ENCODE data around the gene IMPDH2.
A peak's percentile ranks its signal among the peaks of the same experiment; 100 is the strongest.

IMPDH2 gene

DNA sequence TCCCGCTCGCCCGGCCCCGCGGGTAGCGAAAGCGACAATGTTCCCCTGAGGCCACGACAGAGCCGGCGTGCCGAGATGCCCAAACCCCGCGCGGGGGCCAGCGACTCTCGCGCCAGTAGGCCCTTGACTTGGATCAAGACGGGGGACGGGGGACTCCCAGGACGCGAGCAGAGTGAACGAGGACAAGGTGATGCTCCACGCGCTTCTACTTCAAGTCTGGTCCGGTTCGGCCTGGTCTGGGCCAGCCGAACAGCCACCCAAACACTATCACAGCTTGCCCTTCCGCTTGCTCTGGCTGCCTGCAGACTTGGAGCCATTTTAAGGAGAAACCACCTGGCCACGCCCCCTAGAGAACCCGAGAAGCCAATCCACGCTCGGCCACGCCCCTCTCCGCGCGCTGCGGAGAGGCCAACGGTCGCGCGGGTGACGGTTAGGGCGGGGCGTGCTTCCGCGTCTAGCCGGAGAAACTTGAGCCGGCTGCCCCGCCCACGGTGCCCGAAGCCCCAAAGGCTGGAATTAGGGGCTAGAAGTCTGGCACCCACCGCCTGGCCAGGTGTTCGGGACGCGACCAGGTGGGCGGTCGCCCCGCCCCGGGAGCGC lies 7.9 kb downstream of the IMPDH2 start (continued):
- TF ChIP-seq, protein P1, sequence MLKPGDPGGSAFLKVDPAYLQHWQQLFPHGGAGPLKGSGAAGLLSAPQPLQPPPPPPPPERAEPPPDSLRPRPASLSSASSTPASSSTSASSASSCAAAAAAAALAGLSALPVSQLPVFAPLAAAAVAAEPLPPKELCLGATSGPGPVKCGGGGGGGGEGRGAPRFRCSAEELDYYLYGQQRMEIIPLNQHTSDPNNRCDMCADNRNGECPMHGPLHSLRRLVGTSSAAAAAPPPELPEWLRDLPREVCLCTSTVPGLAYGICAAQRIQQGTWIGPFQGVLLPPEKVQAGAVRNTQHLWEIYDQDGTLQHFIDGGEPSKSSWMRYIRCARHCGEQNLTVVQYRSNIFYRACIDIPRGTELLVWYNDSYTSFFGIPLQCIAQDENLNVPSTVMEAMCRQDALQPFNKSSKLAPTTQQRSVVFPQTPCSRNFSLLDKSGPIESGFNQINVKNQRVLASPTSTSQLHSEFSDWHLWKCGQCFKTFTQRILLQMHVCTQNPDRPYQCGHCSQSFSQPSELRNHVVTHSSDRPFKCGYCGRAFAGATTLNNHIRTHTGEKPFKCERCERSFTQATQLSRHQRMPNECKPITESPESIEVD (tag by site-specific recombination; IDR thresholded peaks at IDR 0.05) = no peak
- TF ChIP-seq ZBTB17 (tag by site-specific recombination; IDR thresholded peaks at IDR 0.05) (peak; percentile 63), ZNF548 (tag by site-specific recombination; IDR thresholded peaks at IDR 0.05) (no peak), IKZF3 (tag by site-specific recombination; IDR thresholded peaks at IDR 0.05) (no peak), ZNF654 (tag by site-specific recombination; IDR thresholded peaks at IDR 0.05; ENCODE audit: low read depth) (no peak), ZNF155 (tag by site-specific recombination; IDR thresholded peaks at IDR 0.05) (no peak), YY2 (tag by site-specific recombination; IDR thresholded peaks at IDR 0.05) (peak; percentile 43; the same call in 1 of the 2 replicates), ZNF76 (tag by site-specific recombination; IDR thresholded peaks at IDR 0.05; ENCODE audit: borderline replicate concordance, low read depth) (no peak), ZNF660 (tag by site-specific recombination; IDR thresholded peaks at IDR 0.05) (no peak), SP3 (tag by site-specific recombination; IDR thresholded peaks at IDR 0.05) (peak; percentile 90), ZNF311 (tag by site-specific recombination; IDR thresholded peaks at IDR 0.05; ENCODE audit: borderline replicate concordance) (no peak), ZNF561 (tag by site-specific recombination; IDR thresholded peaks at IDR 0.05; ENCODE audit: borderline replicate concordance) (no peak), GLIS1 (tag by site-specific recombination; IDR thresholded peaks at IDR 0.05) (no peak), ZNF501 (tag by site-specific recombination; IDR thresholded peaks at IDR 0.05) (peak; percentile 70; the same call in 1 of the 2 replicates), ZNF555 (tag by site-specific recombination; conservative IDR thresholded peaks at IDR 0.05) (no peak), ZNF677 (tag by site-specific recombination; IDR thresholded peaks at IDR 0.05) (no peak), ZNF433 (tag by site-specific recombination; IDR thresholded peaks at IDR 0.05; ENCODE audit: low read depth) (no peak), ZNF791 (tag by site-specific recombination; IDR thresholded peaks at IDR 0.05) (no peak), ZNF629 (tag by site-specific recombination; IDR thresholded peaks at IDR 0.05) (no peak), MZF1 (tag by site-specific recombination; IDR thresholded peaks at IDR 0.05; ENCODE audit: borderline replicate concordance) (no peak; the same call in 1 of the 2 replicates), ZEB2 (tag by site-specific recombination; IDR thresholded peaks at IDR 0.05) (no peak), ZNF521 (tag by site-specific recombination; IDR thresholded peaks at IDR 0.05) (no peak), ZBTB20 (tag by site-specific recombination; IDR thresholded peaks at IDR 0.05) (no peak), SCRT2 (tag by site-specific recombination; IDR thresholded peaks at IDR 0.05) (no peak), ZNF473 (tag by site-specific recombination; IDR thresholded peaks at IDR 0.05) (no peak), ZNF792 (tag by site-specific recombination; IDR thresholded peaks at IDR 0.05) (no peak), ZNF837 (tag by site-specific recombination; IDR thresholded peaks at IDR 0.05) (0 out of 2 replicates have a peak, but pooled peaks have one; percentile 30)
- TF ChIP-seq, protein P2, sequence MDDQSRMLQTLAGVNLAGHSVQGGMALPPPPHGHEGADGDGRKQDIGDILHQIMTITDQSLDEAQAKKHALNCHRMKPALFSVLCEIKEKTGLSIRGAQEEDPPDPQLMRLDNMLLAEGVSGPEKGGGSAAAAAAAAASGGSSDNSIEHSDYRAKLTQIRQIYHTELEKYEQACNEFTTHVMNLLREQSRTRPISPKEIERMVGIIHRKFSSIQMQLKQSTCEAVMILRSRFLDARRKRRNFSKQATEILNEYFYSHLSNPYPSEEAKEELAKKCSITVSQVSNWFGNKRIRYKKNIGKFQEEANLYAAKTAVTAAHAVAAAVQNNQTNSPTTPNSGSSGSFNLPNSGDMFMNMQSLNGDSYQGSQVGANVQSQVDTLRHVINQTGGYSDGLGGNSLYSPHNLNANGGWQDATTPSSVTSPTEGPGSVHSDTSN (CRISPR knock-in tag; IDR thresholded peaks at IDR 0.05) = no peak
- TF ChIP-seq, protein P3, sequence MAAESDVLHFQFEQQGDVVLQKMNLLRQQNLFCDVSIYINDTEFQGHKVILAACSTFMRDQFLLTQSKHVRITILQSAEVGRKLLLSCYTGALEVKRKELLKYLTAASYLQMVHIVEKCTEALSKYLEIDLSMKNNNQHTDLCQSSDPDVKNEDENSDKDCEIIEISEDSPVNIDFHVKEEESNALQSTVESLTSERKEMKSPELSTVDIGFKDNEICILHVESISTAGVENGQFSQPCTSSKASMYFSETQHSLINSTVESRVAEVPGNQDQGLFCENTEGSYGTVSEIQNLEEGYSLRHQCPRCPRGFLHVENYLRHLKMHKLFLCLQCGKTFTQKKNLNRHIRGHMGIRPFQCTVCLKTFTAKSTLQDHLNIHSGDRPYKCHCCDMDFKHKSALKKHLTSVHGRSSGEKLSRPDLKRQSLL (tag by site-specific recombination; IDR thresholded peaks at IDR 0.05) = no peak
- TF ChIP-seq, protein P4, sequence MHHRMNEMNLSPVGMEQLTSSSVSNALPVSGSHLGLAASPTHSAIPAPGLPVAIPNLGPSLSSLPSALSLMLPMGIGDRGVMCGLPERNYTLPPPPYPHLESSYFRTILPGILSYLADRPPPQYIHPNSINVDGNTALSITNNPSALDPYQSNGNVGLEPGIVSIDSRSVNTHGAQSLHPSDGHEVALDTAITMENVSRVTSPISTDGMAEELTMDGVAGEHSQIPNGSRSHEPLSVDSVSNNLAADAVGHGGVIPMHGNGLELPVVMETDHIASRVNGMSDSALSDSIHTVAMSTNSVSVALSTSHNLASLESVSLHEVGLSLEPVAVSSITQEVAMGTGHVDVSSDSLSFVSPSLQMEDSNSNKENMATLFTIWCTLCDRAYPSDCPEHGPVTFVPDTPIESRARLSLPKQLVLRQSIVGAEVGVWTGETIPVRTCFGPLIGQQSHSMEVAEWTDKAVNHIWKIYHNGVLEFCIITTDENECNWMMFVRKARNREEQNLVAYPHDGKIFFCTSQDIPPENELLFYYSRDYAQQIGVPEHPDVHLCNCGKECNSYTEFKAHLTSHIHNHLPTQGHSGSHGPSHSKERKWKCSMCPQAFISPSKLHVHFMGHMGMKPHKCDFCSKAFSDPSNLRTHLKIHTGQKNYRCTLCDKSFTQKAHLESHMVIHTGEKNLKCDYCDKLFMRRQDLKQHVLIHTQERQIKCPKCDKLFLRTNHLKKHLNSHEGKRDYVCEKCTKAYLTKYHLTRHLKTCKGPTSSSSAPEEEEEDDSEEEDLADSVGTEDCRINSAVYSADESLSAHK (tag by site-specific recombination; IDR thresholded peaks at IDR 0.05) = no peak
- TF ChIP-seq, protein P5, sequence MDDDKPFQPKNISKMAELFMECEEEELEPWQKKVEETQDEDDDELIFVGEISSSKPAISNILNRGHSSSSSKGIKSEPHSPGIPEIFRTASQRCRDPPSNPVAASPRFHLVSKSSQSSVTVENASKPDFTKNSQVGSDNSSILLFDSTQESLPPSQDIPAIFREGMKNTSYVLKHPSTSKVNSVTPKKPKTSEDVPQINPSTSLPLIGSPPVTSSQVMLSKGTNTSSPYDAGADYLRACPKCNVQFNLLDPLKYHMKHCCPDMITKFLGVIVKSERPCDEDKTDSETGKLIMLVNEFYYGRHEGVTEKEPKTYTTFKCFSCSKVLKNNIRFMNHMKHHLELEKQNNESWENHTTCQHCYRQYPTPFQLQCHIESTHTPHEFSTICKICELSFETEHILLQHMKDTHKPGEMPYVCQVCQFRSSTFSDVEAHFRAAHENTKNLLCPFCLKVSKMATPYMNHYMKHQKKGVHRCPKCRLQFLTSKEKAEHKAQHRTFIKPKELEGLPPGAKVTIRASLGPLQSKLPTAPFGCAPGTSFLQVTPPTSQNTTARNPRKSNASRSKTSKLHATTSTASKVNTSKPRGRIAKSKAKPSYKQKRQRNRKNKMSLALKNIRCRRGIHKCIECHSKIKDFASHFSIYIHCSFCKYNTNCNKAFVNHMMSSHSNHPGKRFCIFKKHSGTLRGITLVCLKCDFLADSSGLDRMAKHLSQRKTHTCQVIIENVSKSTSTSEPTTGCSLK (tag by site-specific recombination; IDR thresholded peaks at IDR 0.05) = no peak

Measured in HEK293 (cell line).